IMR-90 (cell line): ENCODE results near the gene DACT1. TPM values are rescaled to one million over a fixed set of nuclear protein-coding genes. Genes with fewer than 3 reads are reported as not detected.

Experiments
- ATAC-seq: fragments of 200-7000 bp; cut with Tn5 transposase; 2 replicates; pipeline ENCODE4 v1.9.1; 2020; ENCODE audit warnings: low read depth, mild to moderate bottlenecking, moderate library complexity
- BruUV-seq: library from RNA; stranded (reverse); fragments of 400-500 nt; replicated peaks from 2 replicates; lab custom pipeline; 2021; lab: Mats Ljungman, UMichigan
- CTCF ChIA-PET: fragments of 300-600 bp; formaldehyde crosslinking; extraction: SDS; loops from one replicate; lab custom pipeline; 2021; ENCODE audit warnings: antibody characterized with exemption; lab: Yijun Ruan, JAX
- POLR2A ChIA-PET: fragments of 300-600 bp; sonication (Branson Sonifier 250); formaldehyde crosslinking; loops from one replicate; lab custom pipeline; 2022; ENCODE audit warnings: antibody characterized with exemption; ENCODE audit not compliant: unreplicated experiment; lab: Charles Lee
- DNase-seq: peaks from one replicate; pipeline ENCODE4 v3.0.0; 2013
- H2AFZ ChIP-seq: replicated peaks from 2 replicates; pipeline ENCODE3; 2013; ENCODE audit warnings: low read length, mild to moderate bottlenecking; ENCODE audit not compliant: poor library complexity
- H2AK5ac ChIP-seq: 2 replicates; pipeline ENCODE4 v1.6.1; 2013; ENCODE audit warnings: low read depth, low read length, inconsistent platforms
- H2AK9ac ChIP-seq: replicated peaks from 2 replicates; pipeline ENCODE3; 2013; ENCODE audit warnings: mild to moderate bottlenecking, low read depth, low read length, moderate library complexity; ENCODE audit not compliant: poor library complexity
- H2BK120ac ChIP-seq: 2 replicates; pipeline ENCODE4 v1.6.1; 2013; ENCODE audit warnings: low read depth, low read length, inconsistent platforms
- H2BK15ac ChIP-seq: 3 replicates; pipeline ENCODE4 v1.6.1; 2013; ENCODE audit warnings: low read depth, low read length, inconsistent platforms
- H2BK20ac ChIP-seq: 2 replicates; pipeline ENCODE4 v1.6.1; 2013; ENCODE audit warnings: low read depth, mild to moderate bottlenecking, inconsistent platforms, low read length, moderate library complexity
- H2BK5ac ChIP-seq: 2 replicates; pipeline ENCODE4 v1.6.1; 2013; ENCODE audit warnings: mild to moderate bottlenecking, low read depth, low read length, inconsistent platforms; ENCODE audit not compliant: poor library complexity, severe bottlenecking
- H3K14ac ChIP-seq: replicated peaks from 2 replicates; pipeline ENCODE4 v1.6.1; 2013; ENCODE audit warnings: low read depth, low read length, inconsistent platforms
- H3K18ac ChIP-seq: 2 replicates; pipeline ENCODE4 v1.6.1; 2013; ENCODE audit warnings: low read depth, low read length, control low read depth
- H3K23ac ChIP-seq: 2 replicates; pipeline ENCODE4 v1.6.1; 2013; ENCODE audit warnings: low read depth, low read length, inconsistent platforms
- H3K27ac ChIP-seq: 2 replicates; pipeline ENCODE4 v1.5.1; 2013; ENCODE audit warnings: mild to moderate bottlenecking, control low read depth, low read length; ENCODE audit not compliant: insufficient read depth
- H3K27me3 ChIP-seq: 2 replicates; pipeline ENCODE4 v1.6.1; 2013; ENCODE audit warnings: low read length; ENCODE audit not compliant: control insufficient read depth, insufficient read depth
- H3K36me3 ChIP-seq: 2 replicates; pipeline ENCODE4 v1.6.1; 2013; ENCODE audit warnings: low read length, mixed read lengths; ENCODE audit not compliant: control insufficient read depth, insufficient read depth
- H3K4ac ChIP-seq: 2 replicates; pipeline ENCODE4 v1.6.1; 2013; ENCODE audit warnings: low read depth, low read length, inconsistent platforms
- H3K4me1 ChIP-seq: 2 replicates; pipeline ENCODE4 v1.6.1; 2013; ENCODE audit warnings: low read length, mixed read lengths; ENCODE audit not compliant: control insufficient read depth, insufficient read depth
- H3K4me2 ChIP-seq: 2 replicates; pipeline ENCODE4 v1.6.1; 2013; ENCODE audit warnings: low read depth, mild to moderate bottlenecking, control low read depth, low read length, moderate library complexity
- H3K4me3 ChIP-seq: 2 replicates; pipeline ENCODE4 v1.5.1; 2013; ENCODE audit warnings: low read depth, mild to moderate bottlenecking, control low read depth, low read length, moderate library complexity; ENCODE audit not compliant: insufficient read depth
- H3K56ac ChIP-seq: 2 replicates; pipeline ENCODE4 v1.6.1; 2013; ENCODE audit warnings: low read length, inconsistent platforms; ENCODE audit not compliant: insufficient read depth; ENCODE audit errors: extremely low read depth
- H3K79me1 ChIP-seq, 2 experiments: 2 replicates each; pipeline ENCODE4 v1.6.1; 2013; ENCODE audit warnings: low read length in 2 of 2, inconsistent platforms in 1 of 2, low read depth in 1 of 2
- H3K9ac ChIP-seq: 2 replicates; pipeline ENCODE4 v1.6.1; 2013; ENCODE audit warnings: low read depth, low read length, control low read depth
- H3K9me1 ChIP-seq: 2 replicates; pipeline ENCODE4 v1.6.1; 2013; ENCODE audit warnings: low read length, inconsistent platforms; ENCODE audit not compliant: insufficient read depth
- H3K9me3 ChIP-seq: 2 replicates; pipeline ENCODE4 v1.6.1; 2013; ENCODE audit warnings: low read length; ENCODE audit not compliant: control insufficient read depth, insufficient read depth
- H4K20me1 ChIP-seq: 2 replicates; pipeline ENCODE4 v1.6.1; 2013; ENCODE audit warnings: low read length, inconsistent platforms; ENCODE audit not compliant: insufficient read depth
- H4K5ac ChIP-seq: 2 replicates; pipeline ENCODE4 v1.6.1; 2013; ENCODE audit warnings: mild to moderate bottlenecking, low read depth, low read length, control low read depth
- H4K8ac ChIP-seq, 2 experiments: 2 replicates each; pipeline ENCODE4 v1.6.1; 2013; ENCODE audit warnings: low read depth in 2 of 2, low read length in 2 of 2, control low read depth in 1 of 2, inconsistent platforms in 1 of 2
- H4K91ac ChIP-seq: 2 replicates; pipeline ENCODE4 v1.6.1; 2013; ENCODE audit warnings: low read depth, low read length, inconsistent platforms; ENCODE audit not compliant: insufficient read depth
- MAFK ChIP-seq: IDR thresholded peaks from 2 replicates; pipeline ENCODE4 v1.6.1; 2012; ENCODE audit warnings: low read depth, low read length, improper control_type of control experiment
- MAZ ChIP-seq: IDR thresholded peaks from 2 replicates; pipeline ENCODE4 v1.6.1; 2012; ENCODE audit warnings: low read depth, mild to moderate bottlenecking, low read length, improper control_type of control experiment, moderate library complexity, borderline replicate concordance
- RCOR1 ChIP-seq: IDR thresholded peaks from 2 replicates; pipeline ENCODE4 v1.6.1; 2012; ENCODE audit warnings: mild to moderate bottlenecking, low read length, improper control_type of control experiment; ENCODE audit not compliant: insufficient replicate concordance
- RFX5 ChIP-seq: IDR thresholded peaks from 2 replicates; pipeline ENCODE4 v1.8.0; 2012; ENCODE audit warnings: low read depth, mild to moderate bottlenecking, low read length, moderate library complexity
- WGBS, 2 experiments: methylation state at CpG; one replicate each; pipeline versions ENCODE4 v1.1.5 to v1.1.7; 2013; ENCODE audit warnings: missing lambda C conversion rate in 2 of 2; ENCODE audit not compliant: insufficient read length in 1 of 2; ENCODE audit errors: extremely low coverage in 2 of 2; 5-methylcytosine and 5-hydroxymethylcytosine counted together
- dilution Hi-C: fragments of 300-500 bp; cut with HindIII; formaldehyde crosslinking; loops from one replicate; pipeline ENCODE4 v1.14.3; 2018; ENCODE audit warnings: low sequenced_read_pairs; ENCODE audit not compliant: unreplicated experiment
- in situ Hi-C: fragments of 300-500 bp; cut with MboI; formaldehyde crosslinking; loops from 3 replicates; pipeline ENCODE4 v1.14.3; 2019; ENCODE audit warnings: low sequenced_read_pairs, inconsistent platforms, mixed read lengths
- intact Hi-C: fragments of 100-400 bp; cut with micrococcal nuclease; formaldehyde crosslinking; loops from 2 replicates; pipeline ENCODE4 v1.10.0; 2022
- polyA plus RNA-seq, 3 experiments: library from polyadenylated mRNA; depleted of rRNA; stranded (reverse); fragments of >200 nt; gene quantifications; 2 replicates each; pipeline ENCODE4 v1.2.3, GENCODE V29; 2012; ENCODE audit warnings: low replicate concordance in 1 of 3
- total RNA-seq: library from RNA; depleted of rRNA; stranded (reverse); fragments of >200 nt; gene quantifications from 2 replicates; pipeline ENCODE4 v1.2.3, GENCODE V29; 2012

DACT1 gene
- total and polyA plus RNA-seq, 2 of the 4 experiments (the other 2 are of a cell fraction): 6.5 to 9.7 TPM

- Histone ChIP-seq H3K79me1 (no peaks in the 10 kb centered on the region), H4K20me1 (no peaks in the 10 kb centered on the region), H3K56ac (no peak overlapping the region), H3K18ac (no peak overlapping the region), H2AFZ (no peak overlapping the region), H3K9ac (no peak overlapping the region), H3K14ac (no peak overlapping the region), H2BK5ac (no peak overlapping the region), H3K23ac (no peak overlapping the region), H3K4me3 (no peak overlapping the region), H4K91ac (no peak overlapping the region), H3K4me2 (no peak overlapping the region), H2BK15ac (no peak overlapping the region), H3K9me3 (no peaks in the 10 kb centered on the region), H3K27me3 (peaks cover 31% of the 10 kb centered on the region), H2BK120ac (no peak overlapping the region), H3K36me3 (no peaks in the 10 kb centered on the region), H2AK5ac (no peak overlapping the region), H3K27ac (no peak overlapping the region), H4K8ac (no peak overlapping the region), H3K4ac (no peak overlapping the region), H4K5ac (no peak overlapping the region), H3K4me1 (no peaks in the 10 kb centered on the region), H2BK20ac (no peak overlapping the region), H3K9me1 (no peaks in the 10 kb centered on the region), H2AK9ac (no peak overlapping the region)
- intact Hi-C loops (no loop called here), in situ Hi-C loops (no loop called here), dilution Hi-C loops (no loop called here)
- DNase-seq (no peak), ATAC-seq (no peak)
- TF ChIP-seq RFX5 (no peak), MAFK (no peak), MAZ (no peak), RCOR1 (no peak)
- CTCF ChIA-PET: no interaction called here
- POLR2A ChIA-PET: no interaction called here
- WGBS, 2 experiments: no CpG with 5 or more reads among the region's 4 CpGs
- BruUV-seq: no TSS peak
These were observed 42.9 kb downstream of the DACT1 start for GRCh38 chr14:58680698-58681097.
